Cardiac fibroblast (primary cell): ENCODE data around the gene CD82.

Experiments used
- DNase-seq, 2 donors: peaks; one replicate each; pipeline versions ENCODE4 v3.0.0 to v3.0.0-alpha.2; 2010; ENCODE audit warnings: low read depth in 2 of 2
- H3K4me3 ChIP-seq, 2 donors: replicated peaks in 1 of 2; 1 replicate in 1 of 2; 2 replicates in 1 of 2; pipeline ENCODE4 v1.5.1; 2011; ENCODE audit warnings: low read depth in 2 of 2, low read length in 2 of 2, mild to moderate bottlenecking in 2 of 2, moderate library complexity in 1 of 2
- TF ChIP-seq, protein P1 (sequence below): IDR thresholded peaks from one replicate; pipeline ENCODE4 v1.5.1; 2011; ENCODE audit warnings: low read depth, mild to moderate bottlenecking, low read length, inconsistent platforms

CD82 gene

DNA sequence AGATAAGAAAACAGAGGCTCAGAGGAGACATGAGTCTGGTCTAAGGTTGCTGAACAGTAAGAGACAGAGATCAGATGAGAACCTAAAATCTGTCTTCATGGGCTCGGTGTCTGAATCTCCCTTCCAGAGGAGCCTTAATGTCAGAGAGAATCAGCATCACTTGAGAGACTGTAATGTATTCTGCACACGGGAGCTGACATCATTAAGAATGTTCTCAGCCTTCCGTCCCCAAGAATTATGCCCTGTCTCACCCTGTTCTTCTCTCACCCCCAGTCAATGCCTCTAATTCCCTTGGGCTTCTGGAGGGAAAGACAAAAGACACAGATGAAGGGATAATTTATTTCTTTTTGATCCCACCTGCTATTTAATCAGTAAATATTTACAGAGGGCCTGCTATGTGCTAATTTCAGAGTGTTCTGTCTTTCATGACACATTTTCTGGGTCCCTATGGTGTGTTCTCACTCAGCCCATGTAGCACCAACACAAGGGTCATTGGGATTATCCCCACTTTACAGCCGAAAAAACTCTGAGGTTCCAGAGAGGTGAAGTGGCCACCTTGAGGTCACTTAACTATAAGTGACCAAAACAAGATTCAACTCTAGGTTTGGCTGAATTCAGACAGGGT is 61.8 kb downstream of the CD82 start:
- TF ChIP-seq, protein P1, sequence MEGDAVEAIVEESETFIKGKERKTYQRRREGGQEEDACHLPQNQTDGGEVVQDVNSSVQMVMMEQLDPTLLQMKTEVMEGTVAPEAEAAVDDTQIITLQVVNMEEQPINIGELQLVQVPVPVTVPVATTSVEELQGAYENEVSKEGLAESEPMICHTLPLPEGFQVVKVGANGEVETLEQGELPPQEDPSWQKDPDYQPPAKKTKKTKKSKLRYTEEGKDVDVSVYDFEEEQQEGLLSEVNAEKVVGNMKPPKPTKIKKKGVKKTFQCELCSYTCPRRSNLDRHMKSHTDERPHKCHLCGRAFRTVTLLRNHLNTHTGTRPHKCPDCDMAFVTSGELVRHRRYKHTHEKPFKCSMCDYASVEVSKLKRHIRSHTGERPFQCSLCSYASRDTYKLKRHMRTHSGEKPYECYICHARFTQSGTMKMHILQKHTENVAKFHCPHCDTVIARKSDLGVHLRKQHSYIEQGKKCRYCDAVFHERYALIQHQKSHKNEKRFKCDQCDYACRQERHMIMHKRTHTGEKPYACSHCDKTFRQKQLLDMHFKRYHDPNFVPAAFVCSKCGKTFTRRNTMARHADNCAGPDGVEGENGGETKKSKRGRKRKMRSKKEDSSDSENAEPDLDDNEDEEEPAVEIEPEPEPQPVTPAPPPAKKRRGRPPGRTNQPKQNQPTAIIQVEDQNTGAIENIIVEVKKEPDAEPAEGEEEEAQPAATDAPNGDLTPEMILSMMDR, result no peak
- H3K4me3 ChIP-seq, result no peak overlapping the region
- no peak for DNase-seq

DNA sequence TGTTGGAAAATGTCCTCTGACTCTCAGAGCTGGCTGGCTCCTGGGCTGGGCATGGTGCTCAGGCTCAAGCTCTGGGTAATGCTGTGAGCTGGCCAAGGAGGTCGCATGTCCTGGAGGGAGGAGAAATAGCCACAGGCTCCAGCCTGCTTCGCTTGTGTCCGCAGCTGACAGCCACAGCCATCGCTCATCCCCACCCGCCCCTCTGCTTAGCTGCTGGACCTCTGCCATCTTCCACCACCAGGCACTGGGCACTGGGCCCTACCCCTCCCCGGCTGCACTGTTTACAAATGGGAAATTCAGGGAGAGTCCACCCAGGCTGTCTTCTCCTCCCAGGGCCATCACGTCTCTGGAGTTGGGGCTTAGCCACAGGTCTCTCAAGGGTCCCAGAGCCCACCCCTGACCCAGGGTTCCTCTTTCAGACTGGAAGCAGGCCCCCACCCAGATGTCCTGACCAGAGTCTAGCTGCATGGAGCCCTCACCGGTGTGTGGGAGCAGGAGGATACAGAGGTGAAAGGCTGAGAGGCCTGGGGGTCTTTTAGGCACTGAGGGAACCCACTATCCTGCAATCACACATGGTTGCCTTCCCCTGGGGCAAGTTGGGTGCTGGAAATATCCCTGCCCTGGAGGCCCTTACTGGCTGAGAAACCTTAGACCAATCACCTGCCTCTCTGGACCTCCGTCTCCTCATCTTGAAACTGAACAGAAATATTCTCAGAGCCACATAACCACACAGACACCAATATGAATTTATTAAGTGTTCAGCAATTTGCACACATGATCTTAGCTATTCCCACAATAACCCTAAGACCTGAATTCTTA is 62.7 kb downstream of the CD82 start:
- TF ChIP-seq, protein P1, result no peak
- DNase-seq, result peak in 1 of 2 donors; percentile 67
- H3K4me3 ChIP-seq, result no peak overlapping the region

DNA sequence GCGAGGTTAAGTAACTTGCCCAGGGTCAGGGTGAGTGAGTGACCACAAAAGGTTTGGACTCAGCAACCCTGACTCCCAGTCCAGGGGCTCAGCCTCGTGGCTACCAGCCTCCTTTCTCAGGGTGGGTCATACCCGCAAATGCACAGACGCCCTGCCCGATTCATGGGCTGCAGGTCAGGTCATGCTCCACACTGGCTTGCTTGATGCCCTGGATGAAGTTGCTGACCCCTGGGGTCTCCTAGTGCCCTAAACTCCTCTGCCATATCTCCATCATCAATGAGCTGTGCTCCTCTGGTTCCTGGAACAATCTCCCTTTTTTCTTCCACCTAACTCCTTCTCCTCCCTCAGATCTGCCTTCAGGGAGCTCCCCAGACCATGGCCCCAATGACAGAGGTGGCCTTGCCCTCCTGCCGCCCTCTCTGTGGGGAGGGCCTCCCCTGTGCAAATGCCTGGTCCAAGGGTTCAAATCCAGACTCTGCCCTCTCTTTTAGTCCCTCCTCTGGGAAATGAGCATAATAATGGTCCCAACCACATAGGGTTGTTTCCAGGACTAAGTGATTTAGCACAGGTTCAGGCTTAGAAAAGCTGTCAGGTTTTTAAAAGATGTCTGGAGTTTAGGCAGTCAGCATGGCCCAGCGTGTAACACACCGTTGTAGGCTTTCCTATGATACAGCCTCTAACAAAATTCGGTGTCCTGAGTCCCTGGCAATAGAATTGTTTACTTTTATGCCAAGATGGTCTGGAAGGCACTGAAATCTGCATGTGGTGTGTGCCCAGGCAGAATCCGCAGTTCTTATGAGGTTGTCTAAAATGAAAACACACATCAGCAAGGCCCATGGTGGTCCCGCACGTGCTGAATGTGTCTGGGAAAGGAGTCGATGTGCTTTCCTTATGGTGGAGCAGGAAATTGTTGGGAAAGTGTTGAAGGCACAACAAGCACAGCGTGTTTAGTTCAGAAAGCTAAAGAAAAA is 63.6 kb downstream of the CD82 start:
- TF ChIP-seq, protein P1, result no peak
- H3K4me3 ChIP-seq, result no peak overlapping the region
- no peak for DNase-seq

DNA sequence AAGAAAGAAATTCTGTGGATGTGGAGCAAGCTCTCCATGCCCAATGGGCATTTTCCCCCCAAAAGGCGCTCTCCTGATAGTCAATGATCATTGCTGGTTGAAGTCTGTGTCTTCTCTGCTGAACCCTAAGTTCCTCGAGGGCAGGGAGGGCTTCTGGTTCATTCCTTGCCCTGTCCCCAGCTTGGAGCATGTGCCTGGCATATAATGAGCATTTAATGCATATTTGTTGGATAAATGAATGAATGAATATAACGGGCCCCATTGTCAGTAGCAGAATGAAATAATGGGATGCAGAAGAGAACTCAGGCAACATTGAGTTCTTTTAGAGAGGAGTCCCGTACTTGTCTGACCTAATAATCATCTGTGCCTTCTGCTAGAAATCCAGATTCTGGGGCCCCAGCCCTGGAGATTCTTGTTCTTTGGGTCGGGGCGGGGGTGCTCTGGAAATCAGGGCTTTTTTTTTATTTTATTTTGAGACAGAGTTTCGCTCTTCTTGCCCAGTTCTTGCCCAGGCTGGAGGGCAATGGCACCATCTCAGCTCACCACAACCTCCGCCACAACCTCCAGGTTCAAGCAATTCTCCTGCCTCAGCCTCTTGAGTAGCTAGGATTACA is 64.4 kb downstream of the CD82 start:
- TF ChIP-seq, protein P1, result no peak
- no peak overlapping the region for H3K4me3 ChIP-seq
- DNase-seq, result no peak

DNA sequence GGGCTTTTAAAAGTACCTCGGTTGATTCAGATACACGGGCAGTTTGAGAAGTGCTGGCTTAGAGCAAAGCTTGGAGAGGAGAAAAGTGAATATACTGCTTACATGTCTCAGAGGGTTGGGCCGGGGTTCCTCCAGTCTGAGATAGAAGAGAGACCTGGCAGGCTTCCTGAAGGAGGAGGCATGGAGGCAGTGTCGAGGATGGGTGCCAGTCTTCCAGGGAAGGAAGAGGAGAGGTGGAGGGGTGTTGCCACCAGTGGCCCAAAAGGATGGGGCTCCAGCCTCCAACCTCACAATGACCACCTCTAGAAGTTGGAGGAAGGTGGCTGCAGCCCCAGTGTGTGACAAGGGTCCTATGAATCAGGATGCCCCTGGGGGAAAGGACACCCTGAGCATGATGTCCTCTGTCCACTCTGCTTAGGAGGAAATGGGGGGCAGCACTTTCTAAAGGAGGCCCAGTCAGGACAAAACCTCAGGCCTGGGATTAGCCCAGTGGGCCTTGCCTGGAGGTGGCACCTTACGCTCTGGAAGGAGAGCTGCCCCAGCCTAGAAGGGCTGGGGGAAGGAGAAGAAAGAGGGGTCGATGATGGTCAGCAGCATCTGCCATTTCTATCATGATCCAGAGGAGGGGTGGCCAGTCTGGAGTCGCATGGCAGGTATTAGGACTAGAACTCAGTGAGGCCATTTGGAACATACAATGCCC is 65.2 kb downstream of the CD82 start:
- H3K4me3 ChIP-seq, result no peak overlapping the region
- TF ChIP-seq, protein P1, result no peak
- no peak for DNase-seq

DNA sequence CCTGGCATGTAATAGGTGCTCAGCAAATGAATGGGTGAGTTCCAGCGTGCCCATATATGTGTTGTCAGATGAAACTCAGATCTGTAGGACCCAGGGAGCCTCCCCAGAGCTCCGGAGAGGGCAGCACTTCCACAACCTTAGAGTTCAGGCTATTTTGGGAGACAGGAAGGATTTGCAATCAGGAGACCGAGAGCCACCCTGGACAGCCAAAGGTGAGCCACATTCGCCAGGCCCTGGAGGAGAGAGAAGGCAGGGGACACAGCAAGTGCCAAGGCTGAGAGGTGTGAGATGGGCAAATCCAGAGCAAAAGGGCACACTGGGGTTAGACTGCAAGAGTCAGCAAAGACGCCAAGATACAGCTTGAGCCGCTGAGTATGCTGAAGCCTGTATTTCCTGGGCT is 66.4 kb downstream of the CD82 start:
- H3K4me3 ChIP-seq, result no peak overlapping the region
- no peak for DNase-seq
- TF ChIP-seq, protein P1, result no peak
